NCI-H748 (cell line): ENCODE data around the gene LACTB.

Experiments used
- DNase-seq: peaks from one replicate; lab custom pipeline; 2025; ENCODE audit not compliant: unreplicated experiment; lab: John Stamatoyannopoulos, UW

Gene LACTB

DNA sequence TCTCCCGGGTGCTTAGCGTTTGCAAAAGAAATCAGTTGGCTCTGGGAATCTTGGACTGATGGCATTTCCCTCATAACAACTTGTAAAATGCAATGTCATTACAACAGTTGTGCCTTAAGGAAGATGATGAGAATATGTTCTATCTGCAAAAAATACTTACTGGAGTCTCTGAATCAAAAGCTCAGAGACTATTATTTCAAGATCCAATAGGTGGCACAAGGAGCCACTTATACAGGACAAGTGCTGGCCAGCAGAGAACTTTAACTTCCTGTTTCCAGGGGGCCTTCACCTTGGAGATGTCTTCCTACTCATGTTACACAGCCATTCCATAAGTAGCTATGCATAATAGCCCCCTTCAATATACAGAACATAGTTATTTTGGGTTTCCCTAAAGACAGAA is 44.6 kb downstream of the LACTB start:
- no peak for DNase-seq

DNA sequence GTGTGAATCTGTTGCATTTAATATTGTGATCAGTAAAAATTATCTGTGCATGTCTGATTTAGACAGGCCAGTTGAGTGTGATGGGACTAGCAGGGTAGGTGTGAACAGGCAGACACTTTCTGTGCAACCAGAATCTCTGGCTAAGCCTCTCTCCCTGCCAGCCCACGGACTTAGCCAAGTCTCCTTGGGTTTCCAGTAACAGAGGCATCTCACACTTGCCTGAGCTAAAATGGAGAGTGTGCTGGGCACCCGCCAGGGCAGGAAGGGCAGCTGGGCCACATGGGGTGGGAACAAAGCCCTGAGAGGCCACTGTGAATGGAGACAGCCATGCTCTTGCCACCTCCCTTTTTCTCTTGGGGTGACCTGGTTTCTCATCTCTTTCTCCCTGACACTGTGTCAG is 48.1 kb downstream of the LACTB start:
- no peak for DNase-seq

DNA sequence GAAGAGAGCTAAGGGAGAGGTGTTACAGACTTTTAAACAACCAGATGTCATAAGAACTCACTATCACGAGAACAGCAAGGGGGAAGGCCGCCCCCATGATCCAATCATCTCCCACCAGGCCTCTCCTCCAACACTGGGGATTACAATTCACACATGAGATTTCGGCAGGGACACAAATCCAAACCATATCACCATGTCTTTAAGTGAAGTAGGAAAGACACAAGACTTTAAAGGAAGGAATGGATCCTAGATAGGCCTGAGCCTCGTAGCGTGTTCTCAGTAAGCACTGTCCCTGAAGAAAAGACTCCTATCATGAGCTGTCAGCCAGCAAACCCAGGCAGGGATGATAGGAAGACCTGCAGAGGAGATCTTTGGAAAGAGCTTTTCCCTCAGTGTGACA is 50.7 kb downstream of the LACTB start:
- no peak for DNase-seq

DNA sequence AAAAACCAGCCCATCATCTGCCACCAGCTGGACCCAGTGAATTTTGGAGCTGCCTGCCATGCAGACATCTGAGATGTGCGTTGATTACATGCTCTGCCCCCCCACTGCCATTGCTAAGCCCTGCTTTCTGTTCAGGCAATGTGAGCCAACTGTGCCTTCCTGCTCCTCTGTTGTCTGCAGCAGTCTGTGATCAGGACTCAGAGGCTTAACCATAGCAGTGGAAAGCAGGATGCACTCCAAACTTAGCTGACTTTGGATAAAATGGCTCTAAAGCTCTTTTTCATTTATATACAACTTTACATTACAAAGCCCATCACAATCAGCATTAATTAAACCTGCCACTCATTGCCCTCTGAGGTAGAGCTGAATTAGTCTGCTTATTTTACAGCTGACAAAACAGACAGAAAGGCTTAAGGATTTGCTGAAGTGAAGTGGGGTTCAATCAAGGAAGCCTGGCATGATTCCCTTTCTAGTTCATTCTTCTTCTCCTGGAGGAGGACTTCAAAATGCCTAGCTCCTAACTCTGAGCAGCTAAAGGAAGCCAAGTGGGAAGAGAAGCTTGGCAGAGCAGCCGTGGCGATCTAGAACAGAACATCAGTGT is 51.3 kb downstream of the LACTB start:
- no peak for DNase-seq

DNA sequence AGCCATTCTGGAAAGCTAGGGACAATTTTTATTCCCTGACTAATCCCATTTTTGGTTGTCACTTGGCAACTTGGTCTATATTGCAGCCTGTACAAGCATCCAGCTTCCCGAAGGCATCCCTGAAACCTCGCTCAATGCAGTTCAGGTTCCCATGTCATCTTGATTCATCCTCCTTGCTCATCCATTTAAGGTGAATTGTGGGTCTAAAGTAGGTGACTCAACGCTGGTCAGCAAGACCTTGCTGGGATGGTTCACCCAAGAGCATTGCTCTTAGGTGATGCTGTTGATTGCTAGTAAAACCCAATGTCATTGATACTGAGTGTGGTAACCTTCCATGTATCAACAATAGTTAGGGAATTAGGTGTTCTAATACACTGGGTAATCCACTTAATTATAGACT is 54.6 kb downstream of the LACTB start:
- no peak for DNase-seq

DNA sequence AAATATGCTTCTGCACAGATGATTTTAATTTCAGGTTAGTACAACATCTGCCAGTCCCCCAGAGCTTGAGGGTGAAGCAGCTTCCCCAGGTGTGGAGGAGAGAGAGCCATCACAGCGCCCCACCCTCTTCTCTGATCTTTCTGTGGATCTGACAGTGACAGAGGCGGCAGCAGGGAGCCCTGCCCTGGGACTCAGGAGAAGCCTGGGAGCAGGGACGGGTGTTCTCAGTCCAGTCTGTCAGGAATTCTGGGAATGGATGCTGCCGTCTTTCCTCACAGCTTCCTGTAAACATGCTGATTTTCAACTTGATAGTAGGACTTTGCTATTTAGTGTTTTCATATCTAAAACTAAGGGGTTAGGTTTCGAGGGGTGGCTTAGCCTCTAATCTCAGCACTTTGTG is 56.4 kb downstream of the LACTB start:
- DNase-seq, result peak; percentile 41

DNA sequence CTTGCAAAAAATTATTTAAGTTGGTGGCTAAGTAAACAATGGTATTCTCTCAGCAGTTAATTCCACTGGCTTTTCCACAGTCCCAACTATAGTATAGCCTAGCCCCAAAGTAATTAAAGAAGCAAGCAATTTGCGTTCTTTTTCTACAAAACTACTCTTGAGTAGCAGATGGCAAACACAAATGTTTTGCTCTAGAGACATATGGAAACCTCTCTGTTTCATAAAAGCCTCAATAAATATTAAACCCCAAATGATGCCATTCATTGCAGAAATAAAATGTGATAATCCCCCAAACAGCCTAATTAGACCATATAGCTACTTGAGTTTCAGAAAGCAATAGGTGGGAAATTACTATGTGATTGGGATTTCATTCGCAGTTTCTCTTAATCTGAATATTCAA is 59.1 kb downstream of the LACTB start:
- DNase-seq, result no peak

DNA sequence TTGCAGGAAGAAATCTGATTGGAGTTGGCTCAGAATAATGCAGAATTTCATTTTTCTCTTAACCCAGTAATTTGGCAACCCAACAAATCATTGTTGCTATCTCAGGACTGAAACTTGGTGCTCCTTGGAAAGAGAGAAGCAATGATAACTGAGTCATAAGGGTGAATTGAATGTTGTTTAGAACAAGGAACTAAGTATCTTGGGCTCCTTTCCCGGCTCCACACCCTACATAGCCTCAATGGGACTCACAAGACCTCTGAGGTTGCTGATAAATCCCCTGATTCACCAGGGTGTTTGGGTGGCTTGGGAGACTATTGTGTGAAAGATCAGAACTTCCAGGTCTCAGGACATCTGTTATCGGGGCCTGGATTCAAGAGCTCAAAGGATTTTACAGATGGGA is 60.0 kb downstream of the LACTB start:
- DNase-seq, result no peak

DNA sequence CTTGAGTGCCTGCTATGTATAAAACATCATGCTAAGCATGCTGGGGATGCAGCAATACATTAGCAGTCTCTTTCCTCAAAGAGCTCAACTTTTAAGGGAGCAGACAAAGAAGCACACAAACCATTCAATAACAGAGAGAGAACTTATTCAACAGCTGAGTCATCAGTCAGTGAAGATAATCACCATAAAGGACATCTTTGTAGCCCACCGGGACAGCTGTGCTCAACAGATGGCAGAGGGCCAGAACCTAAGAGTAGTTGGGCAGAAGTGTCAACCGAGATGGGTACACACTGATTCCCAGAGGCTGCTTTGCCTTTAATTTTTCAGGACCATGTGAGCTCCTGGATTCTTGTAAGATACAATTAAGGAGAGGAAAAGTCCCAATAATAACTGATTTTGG is 63.5 kb downstream of the LACTB start:
- peak; percentile 10 for DNase-seq

DNA sequence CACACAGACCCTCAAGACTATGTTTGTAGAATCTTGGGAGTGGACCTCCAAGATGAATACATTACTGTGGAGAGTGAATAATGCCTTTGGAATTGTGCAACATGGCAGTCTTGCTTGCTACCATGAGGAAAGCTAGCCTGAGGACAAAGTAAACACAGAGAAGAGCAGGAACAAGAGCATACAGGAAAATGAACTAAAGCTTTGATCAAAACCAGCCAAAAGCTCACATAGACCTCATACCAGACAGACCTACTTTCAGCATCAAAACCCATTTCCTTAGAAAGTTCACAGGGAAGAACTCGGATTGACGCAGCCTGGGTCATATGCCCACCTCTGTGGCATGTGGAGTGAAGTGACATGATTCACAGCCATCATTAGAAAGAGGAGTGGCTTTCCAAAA is 64.4 kb downstream of the LACTB start:
- DNase-seq, result no peak

DNA sequence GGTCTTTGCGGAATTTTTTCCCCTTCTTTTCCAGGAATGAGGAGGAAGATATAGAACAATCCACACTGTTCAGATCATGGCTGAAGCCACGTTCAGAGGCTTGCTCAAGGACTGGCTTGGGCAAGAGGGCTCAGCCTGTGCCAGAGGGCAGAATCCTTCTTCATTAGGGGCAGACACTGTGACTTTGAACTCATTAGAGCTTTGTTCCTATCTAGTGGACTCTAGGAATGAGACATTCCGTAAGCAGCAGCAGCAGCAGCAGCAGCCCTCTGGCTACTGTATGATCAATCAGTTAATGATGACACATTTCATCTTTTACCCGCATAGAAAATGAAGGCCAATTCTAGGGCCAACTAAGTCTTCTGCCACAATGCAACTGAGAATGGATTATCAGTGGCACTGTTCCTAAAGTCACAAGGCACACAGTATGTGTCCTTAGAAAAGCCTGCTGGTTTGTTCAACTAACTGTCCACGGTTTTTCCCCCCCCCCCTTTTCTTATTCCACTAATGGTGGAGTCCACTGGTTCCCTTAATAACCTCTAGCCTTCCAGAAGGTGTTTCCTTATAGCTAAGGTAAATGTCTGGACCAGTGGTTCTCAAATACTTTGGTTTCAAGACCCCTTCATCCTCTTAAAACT is 66.0 kb downstream of the LACTB start:
- DNase-seq, result no peak

DNA sequence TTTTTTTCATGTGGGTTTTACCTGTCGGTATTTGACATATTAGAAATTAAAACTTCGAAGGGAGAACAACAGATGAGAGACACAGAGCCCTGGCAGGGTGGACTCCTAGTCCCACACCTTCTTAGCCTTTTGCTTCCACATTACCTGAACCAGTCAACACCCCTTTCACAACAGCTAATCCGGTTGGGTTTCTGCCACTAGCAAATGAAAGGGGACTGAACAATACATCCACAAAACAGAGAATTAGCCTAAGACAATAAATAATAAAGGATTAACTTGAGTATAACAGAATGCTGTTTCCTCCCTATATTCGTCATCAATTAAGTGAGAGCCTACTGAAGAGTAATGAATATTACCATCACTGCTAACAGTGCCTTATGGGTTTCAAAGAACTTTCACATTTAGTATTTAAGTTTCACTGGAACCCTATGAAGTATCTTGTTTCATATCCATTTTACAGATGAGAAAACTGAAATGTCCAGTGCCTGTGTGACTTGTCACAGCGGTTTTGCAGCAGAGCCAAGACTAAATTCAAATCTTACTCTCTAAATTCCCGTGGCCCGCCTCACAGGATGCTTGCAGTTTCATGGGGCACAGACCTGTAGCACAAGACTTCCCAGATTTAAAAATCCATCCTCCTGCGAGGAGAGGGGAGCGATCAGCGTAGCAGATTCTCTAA is 66.7 kb downstream of the LACTB start:
- DNase-seq, result no peak

DNA sequence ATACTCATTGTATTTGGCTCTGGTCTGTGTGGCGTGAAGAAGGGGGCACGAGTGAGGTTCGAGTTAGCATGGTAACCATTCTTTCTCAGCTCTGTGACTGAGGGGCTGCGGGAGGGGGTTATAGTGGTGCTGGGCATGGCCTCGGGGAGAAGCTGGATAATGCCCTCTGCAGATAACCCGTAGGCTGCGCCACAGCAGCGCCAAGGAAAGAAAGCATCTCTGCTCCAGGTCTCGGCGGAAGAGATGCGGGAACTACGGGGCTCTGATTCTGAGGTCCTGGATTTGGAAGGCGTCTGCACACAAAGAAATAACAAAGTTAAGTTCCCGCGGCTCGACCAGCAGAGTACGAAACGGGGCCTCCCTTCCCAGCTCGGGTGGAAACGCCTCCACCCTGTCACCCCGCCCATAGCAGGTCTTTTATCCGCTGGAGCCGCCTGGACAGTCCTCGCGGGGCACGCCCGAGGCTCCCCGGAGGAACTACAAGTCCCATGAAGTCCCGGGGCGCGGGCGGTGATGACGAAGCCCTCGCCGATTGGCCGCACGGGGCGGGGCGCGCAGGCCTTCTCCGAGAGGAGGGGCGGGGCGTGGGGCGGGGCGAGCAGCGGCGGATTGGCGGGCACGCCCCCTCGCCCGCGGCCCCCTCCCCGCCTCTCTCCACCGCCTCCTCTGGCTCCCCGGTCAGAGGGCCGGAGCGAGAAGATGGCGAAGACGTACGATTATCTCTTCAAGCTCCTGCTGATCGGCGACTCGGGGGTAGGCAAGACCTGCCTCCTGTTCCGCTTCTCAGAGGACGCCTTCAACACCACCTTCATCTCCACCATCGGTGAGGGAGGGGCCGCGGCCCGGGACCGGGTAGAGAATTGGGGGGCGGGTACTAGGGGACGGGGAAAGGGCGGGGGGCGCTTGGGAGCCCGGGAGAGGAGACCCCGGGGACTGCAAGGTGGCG is 67.5 kb downstream of the LACTB start, which contains the start of gene RAB8B:
Gene RAB8B (plus strand): TSS at position 681 of the 946 bp plus-strand sequence. CDS start 19 bp downstream, at position 700.
- DNase-seq, result peak; percentile 94

DNA sequence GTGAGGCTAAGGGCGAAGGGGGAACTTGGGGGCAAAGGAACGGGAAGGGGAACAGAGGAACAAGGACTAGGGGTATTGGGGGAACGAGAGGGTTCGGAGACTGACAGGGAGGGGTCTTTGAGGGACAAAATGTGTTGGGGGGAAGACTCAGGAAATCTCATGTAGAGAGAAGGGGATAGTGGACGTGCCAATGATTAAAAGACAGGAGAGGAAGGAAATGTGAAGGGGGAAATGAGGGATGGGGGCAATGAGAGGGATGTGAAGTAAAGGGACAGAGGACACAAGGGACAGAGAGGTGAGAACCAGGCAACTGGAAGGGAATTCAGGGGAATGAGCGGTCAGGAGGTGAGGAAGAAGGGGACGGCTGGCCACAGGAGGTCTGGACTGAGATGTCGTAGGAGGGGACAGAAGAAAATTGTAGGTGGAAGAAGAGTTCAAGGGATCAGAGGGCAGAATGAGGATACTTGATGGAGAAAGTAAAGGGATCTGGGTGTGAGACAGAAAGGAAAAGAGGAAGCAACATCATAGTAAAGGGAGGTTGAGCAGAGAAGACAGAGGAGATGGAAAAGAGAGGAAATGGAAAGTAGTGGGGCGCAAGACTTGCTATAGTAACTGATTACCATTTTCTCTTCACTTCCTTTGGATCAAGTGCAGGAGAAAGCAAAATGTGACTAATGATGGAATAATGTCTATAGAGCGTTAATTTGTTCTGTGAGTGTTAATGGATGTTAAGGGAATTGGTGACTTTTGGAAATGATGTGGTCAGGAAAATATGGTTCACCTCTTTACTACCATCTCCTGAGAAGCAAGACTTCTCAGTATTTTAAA is 68.5 kb downstream of the LACTB start:
- no peak for DNase-seq

DNA sequence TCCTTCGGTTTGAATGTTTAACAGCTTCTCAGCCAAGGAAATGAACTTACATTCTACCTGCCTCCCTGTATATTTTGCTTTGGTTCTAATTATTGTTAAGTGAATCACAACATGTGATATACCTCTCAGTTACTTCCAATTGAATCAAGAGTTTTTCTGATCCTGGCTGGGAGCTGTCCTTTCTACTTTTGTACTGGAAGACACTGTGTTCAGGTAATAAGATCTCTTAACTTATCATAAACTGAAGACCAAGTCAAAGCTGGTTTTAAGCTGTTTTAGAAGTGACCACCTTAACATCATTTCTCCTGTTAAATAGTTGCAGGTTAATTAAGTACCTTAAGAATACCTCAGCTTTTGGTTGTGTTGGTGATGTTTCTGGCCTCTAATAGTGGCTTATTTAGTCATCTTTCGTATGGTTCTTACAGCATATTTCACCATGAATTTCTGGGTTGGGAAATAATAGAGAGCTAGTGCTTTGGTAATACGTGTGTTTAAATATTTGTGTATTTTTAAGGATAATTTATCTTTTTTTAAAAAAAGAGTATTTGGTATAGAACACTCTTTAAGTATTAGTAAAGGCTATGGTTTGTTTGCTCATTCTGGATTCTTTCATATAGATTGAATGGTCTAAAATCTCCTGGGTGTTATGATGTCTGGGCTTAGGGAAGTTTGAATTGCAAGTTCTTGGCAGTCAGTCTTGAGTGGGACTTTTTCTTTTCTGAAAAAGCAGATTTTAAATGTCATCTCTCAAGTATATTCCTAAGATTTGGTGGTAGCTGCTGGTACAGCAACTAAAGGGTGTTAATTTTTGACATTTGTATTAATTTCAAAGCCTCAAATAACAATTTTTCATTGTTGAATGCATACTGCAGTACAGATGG is 69.3 kb downstream of the LACTB start:
- DNase-seq, result no peak
